ENCODE results near the gene GPR42. TPM values are rescaled to one million over a fixed set of nuclear protein-coding genes. Genes with fewer than 3 reads are reported as not detected.
A peak's percentile ranks its signal among the peaks of the same experiment; 100 is the strongest.
"Not testable (repeated sequence)": the region's sequence is repeated elsewhere in the genome, so short reads cannot be mapped to it uniquely, and the experiment has no call there.

Gene GPR42
- polyA plus RNA-seq, 12 donors = 0.11 TPM; not detected in 11

GRCh38 chr19:35346193-35347052, 24.4 kb upstream of the GPR42 start:
- no peak for DNase-seq

DNA sequence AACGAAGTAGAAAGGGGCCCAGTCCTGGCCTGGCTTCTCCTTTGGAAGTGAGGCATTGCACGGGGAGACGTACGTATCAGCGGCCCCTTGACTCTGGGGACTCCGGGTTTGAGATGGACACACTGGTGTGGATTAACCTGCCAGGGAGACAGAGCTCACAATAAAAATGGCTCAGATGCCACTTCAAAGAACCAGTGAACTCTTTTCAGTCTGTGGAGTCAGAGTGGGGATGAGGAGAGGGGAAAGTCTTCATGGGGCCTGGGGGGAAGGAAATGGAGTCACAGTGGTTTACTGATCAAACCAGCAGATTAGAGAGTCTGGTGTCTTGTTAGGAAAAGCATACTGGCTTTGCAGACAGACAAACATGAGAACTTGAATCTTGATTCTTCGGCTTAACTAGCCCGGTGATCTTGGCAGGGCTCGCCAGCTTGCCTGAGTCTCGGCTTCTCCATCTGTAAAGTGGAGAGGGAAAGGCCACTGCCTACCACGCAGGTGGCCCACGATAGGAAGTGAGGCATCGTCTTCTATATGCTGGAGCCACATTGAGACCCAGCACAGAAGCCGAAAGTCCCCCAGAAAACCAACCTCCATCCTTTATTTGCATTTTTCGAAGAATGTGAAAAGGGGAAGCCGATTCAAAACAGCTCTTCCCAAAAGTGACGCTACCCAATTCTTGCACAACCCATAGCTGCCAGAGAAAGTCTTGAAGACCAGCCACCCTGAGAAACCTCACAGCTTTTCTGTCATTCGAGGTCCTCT, 23.5 kb upstream of the GPR42 start, which contains the start of gene FFAR1:
Gene FFAR1, plus strand, starts transcription at position 732 of the 759 bp plus-strand sequence. CDS start 3,650 bp downstream, outside the sequence.
- DNase-seq = no peak

DNA sequence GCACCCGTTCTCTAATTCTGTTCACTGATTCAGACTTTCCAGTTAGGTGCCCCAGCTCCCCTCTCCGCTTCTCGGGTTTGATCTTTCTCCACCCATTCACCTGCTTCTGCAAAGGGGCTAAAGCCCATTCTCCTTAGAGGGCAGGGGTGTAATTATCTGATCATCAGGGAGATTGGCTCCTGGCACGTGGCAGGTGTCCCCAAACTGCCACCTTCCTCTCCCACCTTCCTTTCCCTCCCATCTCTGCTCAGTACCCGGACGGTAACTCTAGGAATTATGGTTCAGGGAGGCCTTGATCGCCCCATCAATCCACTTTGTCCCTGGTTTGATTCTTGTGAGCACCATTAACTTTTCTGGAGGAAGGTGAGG, 23.0 kb upstream of the GPR42 start:
- no peak for DNase-seq

GRCh38 chr19:35348911-35349611, 21.8 kb upstream of the GPR42 start:
- no peak for DNase-seq

DNA sequence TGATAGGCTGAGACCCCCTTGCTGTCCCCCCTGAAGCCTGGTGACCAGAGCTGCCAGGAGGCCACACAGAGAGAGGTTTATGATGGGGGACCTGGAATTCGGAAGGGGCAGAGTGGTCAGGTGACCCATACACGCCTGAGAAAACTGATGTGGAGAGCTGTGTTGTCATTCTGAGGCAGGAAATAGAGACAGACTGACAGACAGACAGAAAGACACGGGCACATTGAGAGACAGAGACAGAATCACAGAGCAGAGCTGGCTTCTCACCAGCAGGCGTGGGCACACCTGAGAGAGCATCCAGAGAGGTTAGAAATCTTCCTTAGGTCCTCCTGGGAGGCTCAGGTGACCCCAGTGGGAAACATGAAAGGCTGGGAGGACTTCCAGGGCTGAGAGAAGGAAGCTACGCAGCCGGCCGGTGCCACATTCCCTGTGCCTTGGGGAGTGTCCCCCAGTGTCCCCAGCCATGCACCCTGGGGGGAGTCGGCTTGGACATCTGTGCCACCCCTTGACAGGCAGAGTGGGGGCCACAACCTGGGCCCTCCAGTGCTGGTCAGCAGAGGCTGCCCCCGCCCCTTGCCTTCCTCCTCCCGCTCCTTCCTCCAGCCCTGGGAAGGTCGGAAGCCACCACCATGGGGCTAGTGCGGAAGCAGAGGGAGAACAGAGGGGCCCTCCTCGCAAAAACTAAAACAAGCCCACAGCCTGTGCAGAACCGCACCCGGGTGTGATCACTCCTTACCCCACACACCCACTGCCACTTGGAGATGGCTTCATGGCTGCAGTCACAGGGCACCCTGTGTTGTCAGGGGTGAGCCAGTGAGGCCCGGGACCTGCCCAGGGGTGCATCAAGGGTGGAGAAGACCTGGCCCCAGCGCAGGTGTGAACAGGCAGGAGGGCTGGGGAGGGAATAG, 21.0 kb upstream of the GPR42 start:
- DNase-seq = no peak

- DNase-seq = no peak
These were observed 20.3 kb upstream of the GPR42 start for GRCh38 chr19:35350591-35350990.

DNA sequence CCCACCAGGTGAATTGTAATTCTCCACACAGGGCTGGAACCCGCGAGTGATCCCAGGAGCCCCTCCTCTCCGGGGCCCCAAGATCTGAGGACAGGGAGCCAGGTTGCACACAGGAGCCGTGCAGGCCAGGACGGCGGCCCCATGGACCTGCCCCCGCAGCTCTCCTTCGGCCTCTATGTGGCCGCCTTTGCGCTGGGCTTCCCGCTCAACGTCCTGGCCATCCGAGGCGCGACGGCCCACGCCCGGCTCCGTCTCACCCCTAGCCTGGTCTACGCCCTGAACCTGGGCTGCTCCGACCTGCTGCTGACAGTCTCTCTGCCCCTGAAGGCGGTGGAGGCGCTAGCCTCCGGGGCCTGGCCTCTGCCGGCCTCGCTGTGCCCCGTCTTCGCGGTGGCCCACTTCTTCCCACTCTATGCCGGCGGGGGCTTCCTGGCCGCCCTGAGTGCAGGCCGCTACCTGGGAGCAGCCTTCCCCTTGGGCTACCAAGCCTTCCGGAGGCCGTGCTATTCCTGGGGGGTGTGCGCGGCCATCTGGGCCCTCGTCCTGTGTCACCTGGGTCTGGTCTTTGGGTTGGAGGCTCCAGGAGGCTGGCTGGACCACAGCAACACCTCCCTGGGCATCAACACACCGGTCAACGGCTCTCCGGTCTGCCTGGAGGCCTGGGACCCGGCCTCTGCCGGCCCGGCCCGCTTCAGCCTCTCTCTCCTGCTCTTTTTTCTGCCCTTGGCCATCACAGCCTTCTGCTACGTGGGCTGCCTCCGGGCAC, 19.3 kb upstream of the GPR42 start:
- DNase-seq = no peak

DNA sequence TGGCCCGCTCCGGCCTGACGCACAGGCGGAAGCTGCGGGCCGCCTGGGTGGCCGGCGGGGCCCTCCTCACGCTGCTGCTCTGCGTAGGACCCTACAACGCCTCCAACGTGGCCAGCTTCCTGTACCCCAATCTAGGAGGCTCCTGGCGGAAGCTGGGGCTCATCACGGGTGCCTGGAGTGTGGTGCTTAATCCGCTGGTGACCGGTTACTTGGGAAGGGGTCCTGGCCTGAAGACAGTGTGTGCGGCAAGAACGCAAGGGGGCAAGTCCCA, 18.8 kb upstream of the GPR42 start:
- DNase-seq = no peak

GRCh38 chr19:35352448-35353304, 18.2 kb upstream of the GPR42 start:
- peak; percentile 66 for DNase-seq

DNA sequence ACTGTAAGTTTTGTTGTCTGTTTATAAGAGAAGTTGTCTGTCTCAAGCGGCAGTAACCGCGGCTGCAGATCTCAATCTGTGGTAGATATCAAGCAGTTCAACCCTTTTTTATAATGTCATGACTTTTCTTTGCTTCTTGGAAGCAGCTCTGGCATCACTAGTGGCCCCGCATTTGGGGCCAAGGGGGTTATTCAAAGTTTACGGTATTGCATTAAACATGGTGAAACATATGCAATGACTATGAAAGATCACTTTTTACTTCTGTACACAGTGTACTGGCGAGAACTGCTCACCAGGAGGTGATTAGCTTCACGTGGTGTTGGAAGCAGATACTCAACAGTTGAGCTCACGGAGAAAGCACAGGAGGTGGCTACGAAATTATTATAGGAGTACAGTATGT, 17.2 kb upstream of the GPR42 start:
- DNase-seq = no peak

GRCh38 chr19:35354898-35355297, 16.0 kb upstream of the GPR42 start:
- no peak for DNase-seq

DNA sequence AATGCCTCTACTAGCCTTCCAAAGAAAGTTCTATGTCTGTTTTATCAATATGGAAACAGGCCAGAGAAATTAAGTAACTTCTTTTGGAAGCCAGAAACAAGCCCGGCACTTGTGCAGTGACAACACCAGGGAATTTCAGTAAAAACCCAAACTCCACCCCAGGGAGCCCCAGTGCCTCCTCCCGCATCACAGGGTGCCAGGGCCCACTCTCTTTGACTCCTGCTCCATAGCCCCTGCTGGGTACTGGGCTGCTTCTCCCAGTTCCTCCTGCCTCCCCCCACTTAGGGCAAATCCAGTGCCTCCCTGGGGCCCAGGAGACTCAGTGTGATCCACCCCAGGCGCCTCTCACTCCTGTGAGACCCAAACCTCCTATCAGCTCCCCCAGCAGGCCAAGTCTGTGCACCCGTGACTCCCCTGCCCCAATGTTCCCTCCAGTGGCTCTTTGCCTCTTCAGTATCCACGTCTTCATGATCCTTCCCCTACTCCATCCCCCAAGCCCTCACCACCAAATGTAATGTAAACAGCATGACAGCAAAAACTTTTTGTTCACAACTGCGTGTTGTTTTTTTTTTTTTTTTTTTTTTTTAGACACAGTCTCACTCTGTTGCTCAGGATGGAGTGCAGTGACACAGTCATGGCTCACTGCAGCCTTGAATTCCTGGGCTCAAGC, 14.9 kb upstream of the GPR42 start:
- DNase-seq = no peak

DNA sequence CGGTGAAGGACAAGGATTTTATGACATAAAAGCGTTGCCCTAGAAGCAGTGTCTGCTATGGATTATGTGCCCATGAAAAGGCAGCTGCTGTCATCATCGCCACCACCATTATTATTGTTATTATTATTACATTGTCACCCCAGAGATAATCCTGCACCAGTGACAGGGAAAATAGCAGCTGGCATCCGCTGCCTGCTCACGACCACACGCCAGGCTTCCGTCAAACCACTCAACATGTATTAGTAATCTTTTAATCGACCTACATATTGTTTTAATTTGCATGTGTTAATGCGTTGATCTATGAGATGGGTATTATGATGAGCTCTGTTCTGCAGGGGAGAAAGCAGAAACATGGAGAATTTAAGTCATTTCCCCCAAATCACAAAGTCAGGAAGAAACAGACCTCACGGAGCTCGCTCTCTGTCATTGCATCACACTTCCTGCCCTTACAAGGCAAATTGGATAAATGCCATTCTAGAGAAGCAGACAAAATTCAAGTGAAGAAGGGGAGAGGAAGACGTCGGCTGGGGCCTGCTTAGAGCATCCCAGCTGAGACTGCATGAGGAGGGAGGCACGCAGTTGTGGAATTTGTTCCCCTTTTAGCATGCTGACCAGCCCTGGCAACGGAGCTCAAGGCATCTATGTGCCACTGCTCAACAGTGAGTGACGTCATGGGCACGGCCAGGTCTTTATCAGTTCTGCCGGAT, 12.8 kb upstream of the GPR42 start, which contains the start of gene FFAR3:
Gene FFAR3, plus strand, starts transcription at position 594 of the 707 bp plus-strand sequence. CDS start 431 bp downstream, outside the sequence.
- no peak for DNase-seq

DNA sequence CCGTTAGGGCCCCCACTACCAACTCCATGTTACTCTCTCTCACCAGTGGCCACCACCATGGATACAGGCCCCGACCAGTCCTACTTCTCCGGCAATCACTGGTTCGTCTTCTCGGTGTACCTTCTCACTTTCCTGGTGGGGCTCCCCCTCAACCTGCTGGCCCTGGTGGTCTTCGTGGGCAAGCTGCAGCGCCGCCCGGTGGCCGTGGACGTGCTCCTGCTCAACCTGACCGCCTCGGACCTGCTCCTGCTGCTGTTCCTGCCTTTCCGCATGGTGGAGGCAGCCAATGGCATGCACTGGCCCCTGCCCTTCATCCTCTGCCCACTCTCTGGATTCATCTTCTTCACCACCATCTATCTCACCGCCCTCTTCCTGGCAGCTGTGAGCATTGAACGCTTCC, 12.0 kb upstream of the GPR42 start:
- not testable (repeated sequence) for DNase-seq

GRCh38 chr19:35359395-35359794, 11.5 kb upstream of the GPR42 start:
- DNase-seq = not testable (repeated sequence)

DNA sequence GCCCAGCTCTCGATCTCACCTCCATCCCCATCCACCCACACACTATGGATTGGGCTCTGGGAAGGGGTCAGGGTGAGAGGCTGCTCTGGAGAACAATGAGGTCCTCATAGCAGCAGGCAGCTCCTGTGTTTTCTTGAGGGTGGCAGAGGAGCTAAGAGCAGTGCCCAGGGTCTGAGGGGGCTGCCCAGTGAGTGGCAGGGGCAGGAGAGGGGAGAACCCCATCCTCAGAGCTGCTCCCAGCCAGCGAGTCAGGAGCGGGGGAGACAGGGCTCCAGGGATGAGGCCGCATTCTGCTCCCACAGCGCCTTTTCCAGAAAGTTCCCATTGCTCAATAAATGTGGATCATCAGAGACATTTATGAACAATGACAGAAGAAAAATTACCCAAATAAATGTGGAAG, 10.8 kb upstream of the GPR42 start:
- DNase-seq = not testable (repeated sequence)

DNA sequence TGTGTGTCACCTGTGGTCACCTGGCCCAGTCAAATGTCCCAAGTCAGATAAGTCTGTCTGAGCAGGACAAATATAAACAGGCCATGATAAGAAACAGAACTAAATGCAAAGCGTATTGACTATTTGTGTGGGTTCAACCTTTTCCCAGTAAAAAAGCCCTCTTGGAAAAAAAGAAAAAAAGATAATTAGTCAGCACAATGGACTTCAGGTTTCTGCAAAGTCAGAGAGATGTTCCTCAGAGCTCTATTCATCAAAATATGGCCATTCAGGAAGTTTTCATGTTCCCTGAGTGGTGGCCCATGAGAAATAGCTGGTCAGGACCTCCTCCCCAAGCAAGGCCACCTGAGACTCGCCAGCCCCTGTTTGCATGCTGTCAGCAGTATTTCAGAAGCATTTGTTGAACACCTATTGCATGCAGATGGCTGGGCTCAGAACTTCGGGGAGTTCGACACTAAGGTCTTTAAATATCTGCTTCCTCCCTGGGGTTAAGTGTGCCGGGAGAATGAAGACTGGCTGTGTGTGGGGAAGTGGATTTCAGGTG, 9.9 kb upstream of the GPR42 start:
- DNase-seq = no peak
